OCI-LY1 (cell line): Measurements from ENCODE around the gene HNRNPA2B1.

Source experiments
- EZH2 ChIP-seq: fragments of 200-600 bp; sonication (generic), shearing (Covaris generic); IDR thresholded peaks from 2 replicates; pipeline ENCODE4 v1.8.0; 2017; ENCODE audit warnings: borderline replicate concordance, mixed run types, mild to moderate bottlenecking, antibody characterized with exemption, low read length, moderate library complexity, mixed read lengths
- TF ChIP-seq, protein P1 (sequence below): fragments of 200-600 bp; sonication (generic), shearing (Covaris generic); IDR thresholded peaks from 2 replicates; pipeline ENCODE4 v1.5.1; 2017; ENCODE audit warnings: mild to moderate bottlenecking, antibody characterized with exemption, low read length, moderate library complexity, mixed read lengths

DNA sequence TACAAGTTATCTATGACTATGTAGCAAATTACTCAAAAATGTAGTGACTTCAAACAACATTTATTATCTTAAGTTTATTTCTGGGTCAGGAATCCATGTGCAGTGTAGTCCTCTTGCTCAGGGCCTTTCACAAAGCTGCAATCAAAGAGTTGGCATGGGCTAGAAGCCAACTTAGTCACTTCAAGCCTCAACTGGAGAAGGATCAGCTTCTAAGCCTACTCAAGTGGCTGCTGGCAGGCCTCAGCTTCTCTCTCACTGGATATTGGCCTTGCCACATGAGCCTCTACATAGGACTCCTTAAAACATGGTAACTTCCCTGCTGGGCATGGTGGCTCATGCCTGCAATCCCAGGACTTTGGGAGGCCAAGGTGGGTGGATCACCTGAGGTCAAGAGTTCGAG lies 53.5 kb downstream of the HNRNPA2B1 start:
- TF ChIP-seq, protein P1, sequence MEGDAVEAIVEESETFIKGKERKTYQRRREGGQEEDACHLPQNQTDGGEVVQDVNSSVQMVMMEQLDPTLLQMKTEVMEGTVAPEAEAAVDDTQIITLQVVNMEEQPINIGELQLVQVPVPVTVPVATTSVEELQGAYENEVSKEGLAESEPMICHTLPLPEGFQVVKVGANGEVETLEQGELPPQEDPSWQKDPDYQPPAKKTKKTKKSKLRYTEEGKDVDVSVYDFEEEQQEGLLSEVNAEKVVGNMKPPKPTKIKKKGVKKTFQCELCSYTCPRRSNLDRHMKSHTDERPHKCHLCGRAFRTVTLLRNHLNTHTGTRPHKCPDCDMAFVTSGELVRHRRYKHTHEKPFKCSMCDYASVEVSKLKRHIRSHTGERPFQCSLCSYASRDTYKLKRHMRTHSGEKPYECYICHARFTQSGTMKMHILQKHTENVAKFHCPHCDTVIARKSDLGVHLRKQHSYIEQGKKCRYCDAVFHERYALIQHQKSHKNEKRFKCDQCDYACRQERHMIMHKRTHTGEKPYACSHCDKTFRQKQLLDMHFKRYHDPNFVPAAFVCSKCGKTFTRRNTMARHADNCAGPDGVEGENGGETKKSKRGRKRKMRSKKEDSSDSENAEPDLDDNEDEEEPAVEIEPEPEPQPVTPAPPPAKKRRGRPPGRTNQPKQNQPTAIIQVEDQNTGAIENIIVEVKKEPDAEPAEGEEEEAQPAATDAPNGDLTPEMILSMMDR: no peak
- no peak for TF ChIP-seq EZH2
